Right lobe of liver (tissue), 4 donors: ENCODE data around the gene PTPRR.

Experiments used
- CTCF ChIP-seq, 4 donors: fragments of 200-600 bp in 3 of 4; fragments of 450-650 bp in 1 of 4; IDR thresholded peaks; one replicate each; pipeline versions ENCODE4 v1.5.1 to v1.8.0; 2016 to 2022; ENCODE audit warnings: antibody characterized with exemption in 4 of 4, mild to moderate bottlenecking in 2 of 4
- POLR2A ChIP-seq: fragments of 450-650 bp; IDR thresholded peaks from one replicate; pipeline ENCODE4 v1.6.1; 2017; ENCODE audit warnings: antibody characterized with exemption, mild to moderate bottlenecking
- donor health status: DM: no; HTN: no; CAD: no.
- donor health status: DM: no; HTN: no; CAD: no.
- donor health status: DM: no; HTN: yes; CAD: no.

DNA sequence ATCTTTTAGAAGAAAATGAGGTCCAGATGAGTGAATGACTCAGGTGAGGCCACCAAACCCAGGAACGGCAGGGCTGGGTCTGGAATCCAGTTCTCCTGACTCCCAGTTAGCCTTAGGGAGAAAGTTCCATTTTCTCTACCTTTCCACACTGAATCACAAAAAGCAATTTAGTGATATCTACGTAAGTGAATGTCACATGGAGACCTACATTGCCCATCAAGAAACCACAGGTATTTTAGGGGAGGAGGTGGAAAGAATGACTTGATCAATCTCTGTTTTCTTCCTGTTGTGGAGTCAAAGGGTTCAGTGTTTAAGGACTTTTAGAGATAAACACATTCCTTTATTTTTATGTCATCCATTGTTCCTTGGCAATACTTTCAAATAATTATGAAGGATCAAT, 176.4 kb downstream of the PTPRR start:
- TF ChIP-seq CTCF (IDR thresholded peaks at IDR 0.05) = no peak
- no peak for TF ChIP-seq POLR2A
